KOPT-K1 (cell line): ENCODE results near the gene FAM163B.

Source experiments
- H3K27ac ChIP-seq: fragments of 200-600 bp; sonication (generic); 2 replicates; pipeline ENCODE4 v1.5.1; 2016; ENCODE audit warnings: antibody characterized with exemption, mild to moderate bottlenecking, low read depth, low read length; ENCODE audit not compliant: poor library complexity, severe bottlenecking
- H3K36me3 ChIP-seq: fragments of 200-600 bp; sonication (generic); 2 replicates; pipeline ENCODE4 v1.5.1; 2017; ENCODE audit warnings: antibody characterized with exemption, mild to moderate bottlenecking, low read length, moderate library complexity; ENCODE audit not compliant: insufficient read depth
- H3K9me3 ChIP-seq: fragments of 200-600 bp; sonication (generic); 2 replicates; pipeline ENCODE4 v1.5.1; 2017; ENCODE audit warnings: antibody characterized with exemption, low read length, mild to moderate bottlenecking; ENCODE audit not compliant: insufficient read depth, poor library complexity, severe bottlenecking

Gene FAM163B

GRCh38 chr9:133602277-133602676, 6.9 kb downstream of the FAM163B start:
- H3K9me3 ChIP-seq = peaks cover 11% of the 10 kb centered on the region
- no peak overlapping the region for H3K27ac ChIP-seq
- no peaks in the 10 kb centered on the region for H3K36me3 ChIP-seq

GRCh38 chr9:133601746-133602145, 7.4 kb downstream of the FAM163B start:
- H3K27ac ChIP-seq = no peak overlapping the region
- H3K9me3 ChIP-seq = peaks cover 16% of the 10 kb centered on the region
- no peaks in the 10 kb centered on the region for H3K36me3 ChIP-seq

- H3K9me3 ChIP-seq = peaks cover 23% of the 10 kb centered on the region
- no peaks in the 10 kb centered on the region for H3K36me3 ChIP-seq
- H3K27ac ChIP-seq = no peak overlapping the region
Measured at GRCh38 chr9:133600739-133601138, 8.4 kb downstream of the FAM163B start.

GRCh38 chr9:133599470-133600173, 9.6 kb downstream of the FAM163B start:
- no peaks in the 10 kb centered on the region for H3K36me3 ChIP-seq
- H3K27ac ChIP-seq = no peak overlapping the region
- peaks cover 23% of the 10 kb centered on the region for H3K9me3 ChIP-seq

GRCh38 chr9:133598978-133599377, 10.2 kb downstream of the FAM163B start:
- H3K27ac ChIP-seq = no peak overlapping the region
- H3K9me3 ChIP-seq = peaks cover 23% of the 10 kb centered on the region
- H3K36me3 ChIP-seq = no peaks in the 10 kb centered on the region

- no peaks in the 10 kb centered on the region for H3K36me3 ChIP-seq
- H3K9me3 ChIP-seq = peaks cover 23% of the 10 kb centered on the region
- no peak overlapping the region for H3K27ac ChIP-seq
Measured at GRCh38 chr9:133597316-133597957, 11.8 kb downstream of the FAM163B start.

- Histone ChIP-seq H3K36me3 (no peaks in the 10 kb centered on the region), H3K27ac (no peak overlapping the region), H3K9me3 (peaks cover 23% of the 10 kb centered on the region)
Measured at GRCh38 chr9:133595910-133596309, 13.3 kb downstream of the FAM163B start.

GRCh38 chr9:133594310-133594709, 14.9 kb downstream of the FAM163B start:
- H3K36me3 ChIP-seq = no peaks in the 10 kb centered on the region
- H3K27ac ChIP-seq = no peak overlapping the region
- H3K9me3 ChIP-seq = peaks cover 23% of the 10 kb centered on the region

- H3K36me3 ChIP-seq = no peaks in the 10 kb centered on the region
- peaks cover 24% of the 10 kb centered on the region for H3K9me3 ChIP-seq
- no peak overlapping the region for H3K27ac ChIP-seq
Measured at GRCh38 chr9:133593587-133594253, 15.5 kb downstream of the FAM163B start.

GRCh38 chr9:133592731-133593409, 16.3 kb downstream of the FAM163B start:
- no peak overlapping the region for H3K27ac ChIP-seq
- no peaks in the 10 kb centered on the region for H3K36me3 ChIP-seq
- peaks cover 26% of the 10 kb centered on the region for H3K9me3 ChIP-seq

GRCh38 chr9:133591985-133592384, 17.2 kb downstream of the FAM163B start:
- Histone ChIP-seq H3K9me3 (peaks cover 17% of the 10 kb centered on the region), H3K27ac (no peak overlapping the region), H3K36me3 (no peaks in the 10 kb centered on the region)

GRCh38 chr9:133591116-133591910, 17.9 kb downstream of the FAM163B start:
- Histone ChIP-seq H3K36me3 (no peaks in the 10 kb centered on the region), H3K27ac (no peak overlapping the region), H3K9me3 (peaks cover 10% of the 10 kb centered on the region)

- Histone ChIP-seq H3K36me3 (no peaks in the 10 kb centered on the region), H3K27ac (no peak overlapping the region), H3K9me3 (peaks cover 8% of the 10 kb centered on the region)
Measured at GRCh38 chr9:133590231-133590855, 18.8 kb downstream of the FAM163B start.
